GM18502 (cell line): Measurements from ENCODE around the gene PRKAG3.

Experiments used
- ATAC-seq: cut with Tn5 transposase; IDR thresholded peaks from one replicate; pipeline ENCODE4 v1.9.1; 2021; ENCODE audit warnings: mild to moderate bottlenecking; ENCODE audit not compliant: unreplicated experiment, poor library complexity

Gene PRKAG3

DNA sequence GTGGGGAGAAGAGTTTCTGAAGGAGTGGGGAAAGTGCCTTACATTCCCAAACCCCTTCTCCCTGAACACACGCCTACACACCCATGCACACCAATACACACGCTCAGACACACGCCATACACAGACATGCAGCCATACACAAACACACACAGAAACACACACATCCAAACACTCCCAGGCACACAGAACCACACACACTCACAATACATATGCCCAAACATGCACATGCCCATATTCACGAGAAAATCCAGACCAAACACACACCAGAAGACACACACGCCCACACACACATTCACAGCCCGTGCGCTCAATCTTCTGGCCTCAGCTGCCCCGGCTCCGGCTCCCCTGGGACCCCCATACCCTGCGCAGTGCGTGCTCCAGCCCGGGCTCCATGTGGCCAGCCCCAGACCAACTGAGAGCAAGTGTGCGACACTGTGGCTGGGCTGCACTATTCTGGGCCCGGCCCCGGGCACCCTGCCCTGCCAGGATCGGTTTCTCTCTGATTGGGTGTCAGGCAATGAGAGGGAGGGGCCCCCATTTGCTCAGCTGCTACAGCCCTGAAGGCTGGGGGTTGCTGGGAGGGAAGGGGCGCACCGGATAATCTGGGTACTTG, at the start of gene PRKAG3:
PRKAG3 (minus strand) TSS at position 426 of the 613 bp plus-strand sequence.
- ATAC-seq, result no peak

DNA sequence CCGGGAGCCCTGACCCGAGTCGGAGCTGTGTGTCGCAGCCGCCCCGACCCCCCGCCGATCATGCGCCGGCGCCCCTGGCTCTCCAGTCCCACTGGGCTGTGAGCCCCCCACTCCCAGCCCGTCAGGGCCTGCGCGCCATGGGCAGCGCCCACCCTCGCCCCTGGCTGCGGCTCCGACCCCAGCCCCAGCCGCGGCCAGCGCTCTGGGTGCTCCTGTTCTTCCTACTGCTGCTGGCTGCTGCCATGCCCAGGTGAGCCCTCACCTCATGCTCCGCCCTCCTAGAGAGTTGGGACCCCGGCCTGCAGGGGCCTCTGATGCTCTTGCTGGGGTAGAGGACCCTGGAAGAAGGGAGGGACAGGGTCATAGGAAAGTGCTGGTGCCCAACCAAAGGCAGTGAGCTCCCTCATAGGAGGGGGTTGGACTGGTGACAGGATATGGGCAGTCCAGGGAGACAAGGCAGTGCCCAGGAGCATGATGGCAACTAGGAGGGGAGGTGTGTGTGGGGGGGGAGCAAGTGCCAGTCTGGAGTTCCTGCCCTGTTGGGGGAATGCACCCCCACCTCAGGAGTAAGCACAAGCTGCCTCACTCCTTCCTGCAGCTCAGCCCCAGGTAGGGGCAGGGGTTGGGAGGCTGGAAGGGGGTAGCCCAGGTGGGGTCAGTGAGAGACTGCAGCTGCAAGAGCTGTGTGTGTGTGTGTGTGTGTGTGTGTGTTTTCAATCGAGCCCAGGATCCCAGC, 49.4 kb upstream of the PRKAG3 start:
- ATAC-seq, result peak; percentile 3

DNA sequence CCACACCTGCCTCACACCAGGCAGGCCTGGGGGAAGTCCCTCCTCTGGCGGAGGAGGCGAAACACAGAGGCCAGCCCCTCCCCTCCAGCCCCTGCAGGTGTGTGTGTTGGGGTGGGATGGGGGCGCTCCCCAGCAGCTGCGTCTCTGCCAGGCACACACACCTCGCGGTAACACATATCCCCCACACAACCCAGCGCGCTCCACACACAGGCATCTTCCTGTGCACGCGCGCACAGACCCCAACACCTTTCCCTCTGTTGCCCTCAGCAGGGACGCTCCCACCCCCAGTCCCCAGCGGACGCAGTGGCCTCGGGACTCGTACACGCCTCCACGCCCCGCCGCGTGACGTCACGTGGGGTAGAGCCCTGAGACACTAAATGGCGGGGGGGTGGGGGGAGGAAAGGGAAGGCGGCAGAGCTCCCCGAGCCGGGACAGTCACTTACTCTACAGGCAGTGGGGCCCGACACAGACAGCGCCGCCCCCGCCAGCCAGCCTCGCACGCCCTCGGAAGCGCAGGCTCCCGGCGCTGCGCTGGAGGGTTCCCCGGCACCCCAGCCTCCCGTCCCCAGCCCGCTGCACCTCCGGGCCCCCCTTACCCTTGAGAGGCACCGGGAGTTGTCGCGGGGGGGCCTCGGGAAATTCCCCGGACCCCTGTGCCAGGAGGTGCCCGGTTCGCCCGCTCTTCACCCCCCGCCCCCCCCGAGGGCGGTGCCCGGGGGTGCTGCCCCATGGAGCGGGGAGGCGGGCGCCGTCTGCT, 48.7 kb upstream of the PRKAG3 start, which contains the start of gene WNT10A:
WNT10A (plus strand) TSS at position 751 of the 757 bp plus-strand sequence. CDS start 144 bp downstream, outside the sequence.
- peak; percentile 79 for ATAC-seq

DNA sequence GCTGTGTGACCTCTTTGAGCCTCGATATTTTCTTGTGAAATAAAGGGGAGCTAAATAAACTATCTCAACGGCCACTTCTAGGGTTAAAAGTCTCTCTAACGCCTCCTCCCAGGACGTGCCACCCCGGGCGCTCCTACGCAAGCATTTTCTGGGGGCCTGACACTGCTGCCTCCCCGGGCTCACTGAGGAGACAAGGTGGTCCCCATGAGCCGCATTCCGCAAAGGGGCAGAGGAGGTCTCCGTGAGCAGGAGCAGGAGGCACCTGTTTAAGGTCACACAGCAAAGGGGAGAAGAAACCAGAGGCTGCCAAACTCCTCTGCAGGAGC, 48.1 kb upstream of the PRKAG3 start:
- no peak for ATAC-seq

DNA sequence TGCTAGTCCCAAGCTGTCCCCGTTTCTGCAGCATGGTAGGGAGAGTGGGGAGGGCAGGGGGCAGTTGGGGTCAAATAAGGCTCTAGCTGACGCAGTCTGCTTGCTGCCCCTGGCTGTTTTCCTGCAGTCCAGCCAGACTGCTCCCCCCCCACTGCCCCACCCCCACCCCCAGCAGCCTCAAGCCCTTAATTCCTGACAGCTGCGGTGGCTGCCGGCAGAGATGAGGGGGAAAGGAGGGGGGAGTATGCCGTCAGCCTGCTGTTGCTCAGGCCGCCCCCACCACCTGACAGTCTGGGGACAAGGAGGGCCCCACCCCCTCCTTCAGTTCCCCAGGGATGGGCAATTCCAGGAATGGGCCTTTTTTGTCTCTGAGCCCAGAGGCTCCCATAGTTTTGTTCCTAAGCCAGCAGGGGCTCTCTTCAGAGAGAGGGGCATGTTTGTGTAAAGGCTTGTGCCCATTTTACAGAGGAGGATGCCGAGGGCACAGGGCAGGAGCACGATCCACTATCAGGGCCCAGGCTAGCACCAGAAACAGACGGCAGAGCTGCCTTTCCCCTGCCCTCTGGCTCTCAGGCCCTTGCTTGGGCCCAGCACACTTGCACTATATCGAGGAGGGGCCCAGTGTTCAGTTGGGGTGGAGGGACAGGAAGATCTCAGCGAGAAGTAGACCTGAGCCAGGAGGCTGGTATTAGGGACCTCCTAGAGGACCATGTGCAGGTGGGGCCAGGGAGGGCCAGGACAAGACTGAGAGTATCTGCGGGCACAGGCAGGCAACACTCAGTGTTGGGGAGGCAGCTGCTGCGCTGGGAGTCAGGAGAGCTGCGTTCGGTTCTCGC, 47.5 kb upstream of the PRKAG3 start:
- ATAC-seq, result no peak

DNA sequence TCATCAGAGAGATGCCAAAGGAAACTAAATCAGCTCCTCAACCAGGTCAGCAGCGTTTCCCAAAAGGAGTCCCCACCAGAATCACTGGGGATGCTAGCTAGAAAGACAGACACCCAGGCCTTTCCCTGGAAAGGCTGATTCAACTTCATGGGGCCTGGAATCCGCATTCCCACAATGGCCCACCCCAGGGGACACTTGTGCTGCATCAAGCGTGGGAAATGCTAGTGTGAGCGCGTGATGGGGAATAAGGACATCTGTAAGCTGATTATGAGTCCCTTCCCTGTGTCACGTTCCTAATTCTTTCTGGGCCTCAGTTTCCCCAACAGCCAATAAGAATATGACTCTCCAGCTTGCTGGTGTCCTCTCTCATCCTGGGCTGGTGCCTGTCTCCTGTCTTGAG, 46.9 kb upstream of the PRKAG3 start:
- ATAC-seq, result no peak

DNA sequence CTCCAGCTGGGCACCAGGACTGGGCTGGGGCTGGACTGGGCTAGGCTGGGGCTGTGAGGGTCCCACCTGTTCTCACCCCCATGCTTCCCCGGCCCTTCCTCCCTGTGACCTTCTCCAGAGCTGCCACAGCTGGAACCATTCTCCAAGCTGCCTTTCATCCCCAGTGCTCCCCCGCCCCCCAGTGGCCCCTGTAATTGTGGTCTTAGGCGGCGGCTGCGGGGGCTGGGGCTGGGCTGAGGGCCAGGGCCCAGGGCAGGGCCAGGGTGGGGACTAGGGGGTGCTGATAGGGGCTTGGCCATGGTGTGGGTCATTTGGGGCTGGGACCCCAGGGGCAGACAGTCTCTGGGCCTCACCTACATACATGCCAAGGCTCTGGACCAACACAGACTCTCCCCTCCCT, 46.3 kb upstream of the PRKAG3 start:
- no peak for ATAC-seq

DNA sequence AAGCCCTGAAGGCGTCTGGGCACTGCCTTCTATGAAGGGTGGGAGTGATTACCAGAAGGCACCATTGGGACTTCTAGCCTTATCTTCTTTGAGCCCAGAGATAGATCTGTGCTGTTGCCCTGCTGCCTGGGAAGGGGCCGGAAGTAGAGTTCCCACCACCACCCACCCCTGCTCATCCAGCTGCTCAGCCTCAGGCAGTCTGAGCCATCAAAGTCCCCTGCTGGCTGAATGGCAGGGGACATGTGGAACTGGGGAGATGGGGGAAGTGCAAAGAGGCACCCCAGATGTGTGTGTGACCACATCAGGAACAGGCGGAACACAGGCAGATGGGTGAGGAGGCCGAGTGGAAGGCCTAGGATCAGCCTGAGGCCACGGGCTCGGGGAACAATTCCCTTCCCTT, 45.7 kb upstream of the PRKAG3 start:
- no peak for ATAC-seq

DNA sequence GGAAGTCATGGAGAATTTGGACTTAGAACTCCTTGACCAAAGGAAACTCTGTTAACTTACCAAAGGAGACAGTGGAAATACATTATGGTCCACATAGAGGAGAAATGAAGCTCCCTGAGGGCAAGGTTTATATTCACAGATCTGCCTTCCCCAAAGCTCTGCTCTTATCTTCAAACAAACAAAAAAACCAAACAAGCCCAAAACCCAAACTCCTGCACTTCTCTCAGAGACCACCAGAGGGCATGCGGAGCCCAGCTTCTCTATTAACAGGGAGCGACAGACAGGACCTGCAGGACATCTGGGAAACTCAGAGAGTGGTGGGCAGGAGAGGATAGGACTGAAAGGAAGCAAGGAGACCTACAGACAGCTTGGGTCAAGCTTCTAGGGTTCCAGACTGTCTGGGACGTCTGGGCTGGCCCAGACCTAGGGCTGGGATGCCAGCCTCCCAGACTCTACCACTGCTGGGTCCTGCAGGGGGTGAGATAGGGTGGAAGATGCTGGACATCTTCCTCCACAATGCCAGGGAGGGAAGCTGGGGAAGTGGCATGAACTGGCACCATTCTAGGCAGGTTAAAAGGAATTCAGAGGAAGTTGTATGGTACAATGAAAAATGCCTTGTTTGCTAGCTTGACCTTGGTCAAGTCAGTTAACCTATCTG, 45.1 kb upstream of the PRKAG3 start:
- no peak for ATAC-seq

DNA sequence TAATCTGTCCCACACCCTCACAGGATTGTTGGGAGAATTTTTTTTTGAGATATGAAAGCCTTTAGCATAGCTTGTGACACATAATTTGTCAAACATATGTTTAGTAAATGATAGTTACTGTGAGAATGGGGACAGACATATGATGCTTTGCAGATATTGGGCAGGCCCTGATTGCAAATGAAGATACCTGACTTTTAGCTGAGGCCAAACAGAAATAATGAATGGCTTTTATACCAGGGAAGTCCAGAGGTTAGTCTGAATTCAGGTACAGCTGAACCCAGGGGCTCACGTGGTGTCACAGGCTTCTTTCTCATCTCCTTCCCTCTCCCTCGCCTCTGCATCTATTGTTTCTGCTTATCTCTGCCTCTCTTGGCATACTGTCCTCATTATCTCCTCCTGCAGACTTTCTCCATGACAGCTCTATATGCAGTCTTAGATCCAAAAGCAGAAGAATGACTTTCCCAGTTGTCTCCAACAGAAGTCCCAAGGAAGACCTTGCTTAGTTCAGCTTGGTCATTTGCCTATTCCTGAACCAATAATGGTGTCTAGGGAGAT, 44.2 kb upstream of the PRKAG3 start:
- ATAC-seq, result no peak

DNA sequence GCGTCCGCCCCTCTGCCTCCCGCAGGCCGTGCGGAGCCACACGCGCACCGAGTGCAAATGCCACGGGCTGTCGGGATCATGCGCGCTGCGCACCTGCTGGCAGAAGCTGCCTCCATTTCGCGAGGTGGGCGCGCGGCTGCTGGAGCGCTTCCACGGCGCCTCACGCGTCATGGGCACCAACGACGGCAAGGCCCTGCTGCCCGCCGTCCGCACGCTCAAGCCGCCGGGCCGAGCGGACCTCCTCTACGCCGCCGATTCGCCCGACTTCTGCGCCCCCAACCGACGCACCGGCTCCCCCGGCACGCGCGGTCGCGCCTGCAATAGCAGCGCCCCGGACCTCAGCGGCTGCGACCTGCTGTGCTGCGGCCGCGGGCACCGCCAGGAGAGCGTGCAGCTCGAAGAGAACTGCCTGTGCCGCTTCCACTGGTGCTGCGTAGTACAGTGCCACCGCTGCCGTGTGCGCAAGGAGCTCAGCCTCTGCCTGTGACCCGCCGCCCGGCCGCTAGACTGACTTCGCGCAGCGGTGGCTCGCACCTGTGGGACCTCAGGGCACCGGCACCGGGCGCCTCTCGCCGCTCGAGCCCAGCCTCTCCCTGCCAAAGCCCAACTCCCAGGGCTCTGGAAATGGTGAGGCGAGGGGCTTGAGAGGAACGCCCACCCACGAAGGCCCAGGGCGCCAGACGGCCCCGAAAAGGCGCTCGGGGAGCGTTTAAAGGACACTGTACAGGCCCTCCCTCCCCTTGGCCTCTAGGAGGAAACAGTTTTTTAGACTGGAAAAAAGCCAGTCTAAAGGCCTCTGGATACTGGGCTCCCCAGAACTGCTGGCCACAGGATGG, 42.0 kb upstream of the PRKAG3 start:
- no peak for ATAC-seq

DNA sequence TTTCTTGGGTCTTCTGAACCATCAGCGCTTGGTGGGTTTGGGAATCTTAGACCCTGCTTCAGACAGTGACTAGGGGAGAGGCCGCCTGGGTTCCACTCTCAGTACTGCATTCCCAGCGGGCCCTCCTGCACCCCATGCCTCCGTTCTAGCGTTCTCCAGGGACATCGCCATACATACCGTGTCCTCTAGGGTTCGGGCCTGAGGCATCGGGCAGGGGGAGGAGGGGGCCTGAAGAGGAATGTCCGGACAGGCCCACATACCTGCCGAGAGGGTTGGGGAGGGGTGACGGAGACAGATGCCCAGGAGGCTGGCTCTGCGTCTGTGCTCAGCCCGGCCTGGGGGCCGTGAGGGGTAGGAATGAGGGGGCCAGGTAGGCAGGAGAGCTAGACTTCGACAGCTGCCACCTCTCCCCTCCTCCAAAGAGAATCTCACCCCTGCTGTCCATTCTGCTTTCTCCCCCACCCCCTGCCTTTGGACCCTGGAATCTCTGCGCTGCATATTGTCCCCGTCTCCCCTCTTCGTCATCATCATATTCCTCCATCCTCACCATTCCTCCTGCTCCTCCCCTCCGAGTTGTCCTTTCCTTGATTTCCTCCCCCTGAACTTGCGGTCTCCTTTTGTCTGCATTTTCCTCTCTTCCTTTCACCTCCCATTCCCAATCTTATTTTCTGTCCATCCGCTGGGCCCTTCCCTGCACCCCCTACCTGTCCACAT, 41.2 kb upstream of the PRKAG3 start:
- no peak for ATAC-seq

DNA sequence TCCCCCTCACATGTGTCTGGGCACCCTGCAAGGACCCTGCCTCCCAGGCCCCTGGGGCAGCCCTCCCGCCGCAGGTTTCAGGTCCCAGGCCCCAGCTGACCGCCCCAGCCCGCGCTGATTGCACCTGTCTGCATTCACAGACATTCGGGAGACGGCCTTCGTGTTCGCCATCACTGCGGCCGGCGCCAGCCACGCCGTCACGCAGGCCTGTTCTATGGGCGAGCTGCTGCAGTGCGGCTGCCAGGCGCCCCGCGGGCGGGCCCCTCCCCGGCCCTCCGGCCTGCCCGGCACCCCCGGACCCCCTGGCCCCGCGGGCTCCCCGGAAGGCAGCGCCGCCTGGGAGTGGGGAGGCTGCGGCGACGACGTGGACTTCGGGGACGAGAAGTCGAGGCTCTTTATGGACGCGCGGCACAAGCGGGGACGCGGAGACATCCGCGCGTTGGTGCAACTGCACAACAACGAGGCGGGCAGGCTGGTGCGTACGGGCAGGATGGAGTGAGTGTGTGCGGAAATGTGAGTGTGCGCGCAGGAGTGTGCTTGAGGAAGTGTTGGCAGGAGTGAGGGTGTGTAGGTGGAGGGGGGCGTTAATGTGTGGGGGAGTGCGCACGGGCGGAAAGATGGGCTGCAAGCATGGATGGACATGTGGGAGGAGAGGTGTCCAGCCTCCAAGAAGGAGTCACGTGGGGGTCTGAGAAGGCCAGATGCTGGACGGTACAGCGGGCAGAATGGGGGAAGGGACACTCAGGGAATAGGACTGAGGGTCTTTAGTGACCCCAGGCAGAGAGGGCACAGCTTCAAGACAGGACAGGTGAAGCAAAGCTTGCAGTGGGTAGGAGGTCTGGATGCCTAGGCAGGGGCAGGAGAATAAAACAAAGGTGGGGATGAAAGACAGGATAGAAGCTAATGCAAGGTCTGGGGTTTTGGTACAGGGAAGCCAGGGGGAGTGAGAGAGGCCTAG, 40.0 kb upstream of the PRKAG3 start:
- ATAC-seq, result no peak

DNA sequence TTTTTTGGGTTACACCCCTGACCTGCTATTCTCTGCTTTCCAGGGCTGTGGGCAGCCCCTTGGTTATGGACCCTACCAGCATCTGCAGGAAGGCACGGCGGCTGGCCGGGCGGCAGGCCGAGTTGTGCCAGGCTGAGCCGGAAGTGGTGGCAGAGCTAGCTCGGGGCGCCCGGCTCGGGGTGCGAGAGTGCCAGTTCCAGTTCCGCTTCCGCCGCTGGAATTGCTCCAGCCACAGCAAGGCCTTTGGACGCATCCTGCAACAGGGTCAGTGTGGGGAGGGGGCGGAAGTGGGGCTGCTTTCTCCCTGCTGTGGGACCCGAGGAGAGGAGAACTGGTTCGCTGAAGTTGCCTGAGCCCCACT, 39.4 kb upstream of the PRKAG3 start:
- ATAC-seq, result no peak

DNA sequence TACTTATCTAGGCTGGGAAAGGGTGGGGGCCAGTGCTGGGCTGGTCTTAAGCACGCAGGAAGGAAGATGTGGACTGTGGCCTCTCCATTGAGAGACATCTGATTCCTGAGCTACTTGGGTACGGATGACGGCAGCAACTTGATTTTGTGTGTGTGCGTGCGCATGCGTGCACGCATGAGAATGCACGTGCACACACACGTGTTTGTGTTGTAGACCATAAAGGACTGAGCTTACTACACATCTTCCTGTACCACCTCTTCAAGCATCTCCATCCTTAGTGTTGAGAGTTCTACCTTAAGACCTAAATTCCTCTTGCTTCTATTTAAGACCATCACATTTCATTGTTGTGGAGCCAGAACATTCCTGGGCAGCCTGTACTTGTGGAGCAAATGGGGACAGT, 37.5 kb upstream of the PRKAG3 start:
- no peak for ATAC-seq

DNA sequence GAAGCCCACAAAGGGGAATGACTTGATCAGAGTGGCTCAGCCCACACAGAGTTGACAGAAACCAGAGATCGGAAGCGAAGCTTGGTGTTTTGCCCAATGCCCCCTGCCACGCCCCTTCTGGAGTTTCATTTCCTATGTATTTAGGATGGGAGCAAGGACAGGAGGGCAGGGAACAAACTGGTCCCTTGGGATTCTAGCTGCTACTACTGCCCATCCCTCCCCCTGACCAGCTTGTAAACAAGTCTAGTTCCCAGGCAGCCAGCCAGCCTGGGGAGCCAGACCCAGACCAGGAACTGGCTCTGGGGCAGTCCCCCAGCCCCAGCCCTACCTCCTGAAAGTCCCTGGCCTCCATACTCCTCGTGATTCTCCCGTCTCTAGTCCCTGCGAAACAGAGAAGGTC, 36.3 kb upstream of the PRKAG3 start:
- no peak for ATAC-seq

DNA sequence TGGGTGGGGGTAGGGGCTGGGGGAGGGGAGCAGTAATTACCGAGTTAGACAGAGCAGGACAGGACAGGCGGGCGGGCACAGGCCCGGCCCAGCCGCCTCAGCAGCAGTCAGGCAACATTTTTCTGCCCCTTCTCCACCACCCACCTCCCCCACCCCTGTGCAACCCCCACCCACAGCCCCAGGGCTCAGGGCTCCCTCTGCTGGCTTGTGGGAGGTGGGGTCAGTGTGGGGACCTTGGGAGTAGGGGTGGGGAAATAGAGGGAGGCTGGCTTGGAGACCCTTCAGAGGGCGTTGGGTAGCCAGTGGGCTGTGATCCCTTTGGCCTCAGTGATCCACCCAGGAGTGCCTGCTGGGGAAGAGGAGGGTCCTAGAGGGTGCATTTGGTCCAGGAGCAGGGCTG, 34.4 kb upstream of the PRKAG3 start:
- ATAC-seq, result no peak
